GM15510 (cell line): ENCODE measurements around the gene ATP1A2.

Experiments used
- POLR2A ChIP-seq: IDR thresholded peaks from 3 replicates; pipeline ENCODE4 v1.6.1; 2011; ENCODE audit warnings: borderline replicate concordance; ENCODE audit not compliant: insufficient read length; ENCODE audit errors: extremely low read depth

ATP1A2 gene

GRCh38 chr1:160105155-160105554 is 10.4 kb upstream of the ATP1A2 start:
- no peak for TF ChIP-seq POLR2A

- TF ChIP-seq POLR2A = no peak
Observed at GRCh38 chr1:160107512-160107911, 8.0 kb upstream of the ATP1A2 start.

GRCh38 chr1:160108888-160109662 is 6.5 kb upstream of the ATP1A2 start:
- TF ChIP-seq POLR2A = no peak

- no peak for TF ChIP-seq POLR2A
Observed at GRCh38 chr1:160109686-160110085, 5.9 kb upstream of the ATP1A2 start.

- no peak for TF ChIP-seq POLR2A
Observed at GRCh38 chr1:160112357-160112756, 3.2 kb upstream of the ATP1A2 start.

- no peak for TF ChIP-seq POLR2A
Observed at GRCh38 chr1:160113407-160113806, 2.2 kb upstream of the ATP1A2 start.

- TF ChIP-seq POLR2A = no peak
Observed at GRCh38 chr1:160114085-160114484, 1.5 kb upstream of the ATP1A2 start.

GRCh38 chr1:160116283-160117147 is 956 bp downstream of the ATP1A2 start:
- TF ChIP-seq POLR2A = no peak

GRCh38 chr1:160117300-160117699 is 1.7 kb downstream of the ATP1A2 start:
- no peak for TF ChIP-seq POLR2A

GRCh38 chr1:160117709-160118183 is 2.2 kb downstream of the ATP1A2 start:
- no peak for TF ChIP-seq POLR2A

GRCh38 chr1:160118928-160119327 is 3.4 kb downstream of the ATP1A2 start:
- TF ChIP-seq POLR2A = no peak

GRCh38 chr1:160120797-160121196 is 5.2 kb downstream of the ATP1A2 start:
- no peak for TF ChIP-seq POLR2A

- TF ChIP-seq POLR2A = no peak
Observed at GRCh38 chr1:160121388-160121787, 5.8 kb downstream of the ATP1A2 start.

GRCh38 chr1:160122978-160123495 is 7.5 kb downstream of the ATP1A2 start:
- TF ChIP-seq POLR2A = no peak

- TF ChIP-seq POLR2A = no peak
Observed at GRCh38 chr1:160123726-160124125, 8.2 kb downstream of the ATP1A2 start.

- no peak for TF ChIP-seq POLR2A
Observed at GRCh38 chr1:160124705-160125478, 9.3 kb downstream of the ATP1A2 start.

GRCh38 chr1:160125746-160126145 is 10.2 kb downstream of the ATP1A2 start:
- no peak for TF ChIP-seq POLR2A
